DLD1 (cell line): ENCODE results near the gene PITHD1.
"Not testable (repeated sequence)": the region's sequence is repeated elsewhere in the genome, so short reads cannot be mapped to it uniquely, and the experiment has no call there.

Experiments used
- in situ Hi-C: cut with HindIII; loops from 2 replicates; pipeline ENCODE4 v1.10.0; 2017; ENCODE audit warnings: low sequenced_read_pairs

PITHD1 gene

DNA sequence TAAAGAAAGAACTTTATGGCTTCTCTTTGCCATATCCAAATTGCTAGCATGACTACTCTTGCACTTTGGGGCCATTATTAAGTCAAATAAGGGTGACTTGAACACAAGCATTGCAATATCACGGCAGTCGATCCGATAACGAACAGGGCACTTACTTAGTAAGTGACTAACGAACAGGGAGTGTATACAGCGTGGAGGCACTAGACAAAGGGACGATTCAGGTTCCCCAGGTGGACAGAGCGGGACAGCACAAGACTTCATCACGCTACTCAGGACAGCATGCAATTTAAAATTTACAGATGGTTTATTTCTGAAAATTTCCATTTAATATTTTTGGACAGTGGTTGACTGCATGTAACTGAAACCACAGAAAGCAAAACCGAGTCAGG, 5.4 kb upstream of the PITHD1 start:
- in situ Hi-C loops: no loop called here

DNA sequence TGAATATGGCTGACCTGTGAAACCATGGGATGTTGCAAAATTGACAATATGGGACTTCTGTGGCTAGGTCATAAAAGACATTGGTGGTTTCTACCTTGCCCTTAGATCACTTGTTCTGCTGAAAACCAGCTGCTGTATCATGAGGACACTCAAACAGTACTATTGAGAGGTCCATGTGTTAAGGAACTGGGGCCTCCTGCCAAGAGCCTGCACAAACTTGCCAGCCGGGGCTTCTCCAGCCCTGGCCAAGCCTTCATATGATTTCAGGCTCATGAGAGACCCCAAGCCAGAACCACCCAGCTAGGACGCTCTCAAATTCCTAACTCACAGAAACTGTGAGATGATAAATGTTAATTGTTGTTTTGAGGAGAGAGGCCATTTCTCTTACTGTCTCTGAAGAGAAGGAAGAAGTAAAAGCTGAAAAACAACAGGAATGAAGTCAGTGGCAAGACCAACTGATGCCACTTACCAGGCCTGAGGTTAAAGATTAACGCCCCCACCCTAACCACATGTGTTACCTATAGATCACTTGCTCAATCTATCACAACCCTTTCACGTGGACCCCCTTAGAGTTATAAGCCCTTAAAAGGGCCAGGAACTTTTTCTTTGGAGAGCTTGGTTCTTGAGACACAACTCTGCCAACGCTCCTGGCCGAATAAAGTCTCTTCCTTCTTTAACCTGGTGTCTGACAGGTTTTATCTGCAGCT, 3.9 kb upstream of the PITHD1 start:
- in situ Hi-C loops: no loop called here

DNA sequence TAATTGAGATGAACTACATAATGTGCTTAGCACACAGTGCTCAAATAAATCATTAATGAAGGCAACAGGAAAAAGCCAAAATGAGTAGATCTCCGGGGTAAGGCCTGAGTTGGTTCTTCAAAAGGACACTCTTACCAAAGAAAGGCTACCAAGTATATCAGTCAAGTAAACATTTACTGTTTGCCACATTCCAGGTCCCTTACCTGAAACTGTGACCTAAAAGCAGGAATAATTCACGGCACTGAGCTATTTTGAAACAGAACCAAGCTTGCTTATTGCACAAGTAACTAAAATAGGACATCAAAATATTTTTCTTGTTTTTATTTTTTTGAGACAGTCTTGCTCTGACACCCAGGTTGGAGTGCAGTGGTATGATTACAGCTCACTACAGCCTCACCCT, 2.0 kb upstream of the PITHD1 start:
- in situ Hi-C loops: no loop called here

DNA sequence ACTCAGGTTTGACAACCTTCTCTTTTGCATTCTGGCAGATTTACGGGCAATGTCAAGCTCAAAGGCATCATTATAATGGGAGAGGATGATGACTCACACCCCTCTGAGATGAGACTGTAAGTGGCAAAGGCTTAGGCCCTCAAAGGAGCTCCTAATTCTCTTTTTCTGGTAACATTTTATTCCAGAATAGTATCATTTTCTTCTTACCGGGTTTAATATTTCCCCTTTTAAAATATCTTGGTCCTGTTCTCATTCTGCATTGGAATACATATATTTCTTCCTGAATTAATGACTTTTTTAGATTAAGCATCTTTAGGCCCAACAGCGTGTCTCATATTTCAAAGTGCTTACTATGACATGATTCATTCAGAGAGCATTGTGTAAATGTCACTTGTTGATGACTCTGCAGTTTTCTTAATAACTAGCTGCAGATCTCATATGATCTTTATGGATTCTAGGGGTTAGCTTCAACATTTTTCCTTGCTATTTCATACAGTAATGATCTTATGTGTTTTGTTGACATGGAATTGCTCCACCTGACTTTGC, 1.7 kb downstream of the PITHD1 start:
- in situ Hi-C loops: no loop called here

DNA sequence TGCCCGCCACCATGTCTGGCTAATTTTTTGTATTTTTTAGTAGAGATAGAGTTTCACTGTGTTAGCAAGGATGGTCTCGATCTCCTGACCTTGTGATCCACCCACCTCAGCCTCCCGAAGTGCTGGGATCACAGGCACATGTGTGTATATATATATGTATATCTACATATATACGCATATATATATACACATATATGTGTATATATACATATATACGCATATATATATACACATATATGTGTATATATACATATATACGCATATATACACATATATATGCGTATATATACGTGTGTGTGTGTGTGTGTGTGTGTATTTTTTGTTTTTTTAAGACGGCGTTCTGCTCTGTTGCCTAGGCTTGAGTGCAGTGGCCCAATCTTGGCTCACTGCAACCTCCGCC, 4.9 kb downstream of the PITHD1 start:
- in situ Hi-C loops: not testable (repeated sequence)

DNA sequence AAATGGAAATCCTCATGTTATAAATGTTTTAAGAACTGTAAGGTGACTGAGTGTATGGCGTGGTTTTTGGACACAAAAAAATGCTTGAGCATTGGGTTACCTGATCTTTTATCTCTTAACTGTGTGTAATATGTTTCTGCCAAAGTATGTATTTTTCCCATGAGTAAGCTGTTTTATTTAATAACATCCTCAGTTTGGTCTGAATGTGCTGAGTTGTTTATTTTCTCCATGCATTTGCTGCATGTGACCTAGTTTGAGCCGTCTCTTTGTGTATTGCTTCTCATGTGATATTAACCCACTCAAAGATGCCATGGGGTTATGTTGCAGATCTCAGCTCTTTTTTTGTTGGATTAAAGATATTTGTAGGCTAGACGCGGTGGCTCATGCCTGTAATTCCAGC, 6.6 kb downstream of the PITHD1 start:
- in situ Hi-C loops: no loop called here

DNA sequence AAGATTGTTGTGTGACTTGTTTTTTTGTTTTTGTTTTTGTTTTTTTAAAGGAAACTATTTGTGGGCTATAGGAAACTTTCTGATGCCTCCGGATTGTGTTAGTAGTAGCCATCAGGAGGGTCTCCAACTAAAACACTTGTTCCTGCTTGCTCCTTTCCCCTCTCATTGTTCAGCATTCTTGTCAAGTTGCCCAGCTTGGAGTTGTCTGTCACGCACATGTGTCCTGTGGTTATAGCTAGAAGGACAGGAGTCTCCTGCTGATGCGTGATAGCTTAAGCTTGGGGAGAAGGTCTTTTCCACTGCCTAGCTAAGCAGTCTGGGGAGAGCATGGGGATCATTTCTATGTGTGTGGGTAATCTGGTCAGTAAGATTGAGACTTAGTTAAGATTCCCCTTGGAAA, 9.5 kb downstream of the PITHD1 start:
- in situ Hi-C loops: no loop called here

DNA sequence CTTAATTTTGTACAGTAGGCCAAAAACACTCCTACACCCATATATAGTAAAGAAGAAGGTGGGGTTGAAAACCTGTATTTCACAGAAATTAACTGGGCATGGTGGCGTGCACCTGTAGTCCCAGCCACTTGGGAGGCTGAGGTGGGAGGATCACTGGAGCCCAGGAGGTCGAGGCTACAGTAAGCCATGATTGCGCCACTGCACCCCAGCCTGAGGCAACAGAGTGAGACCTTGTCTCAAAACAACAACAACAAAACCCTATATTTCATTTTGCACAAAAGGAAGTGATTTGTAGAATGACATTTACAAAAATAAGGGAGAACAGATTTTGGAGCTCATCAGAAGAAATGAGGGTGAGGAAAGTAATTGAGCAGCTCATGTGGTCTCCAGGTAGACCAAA, 10.5 kb downstream of the PITHD1 start:
- in situ Hi-C loops: no loop called here

DNA sequence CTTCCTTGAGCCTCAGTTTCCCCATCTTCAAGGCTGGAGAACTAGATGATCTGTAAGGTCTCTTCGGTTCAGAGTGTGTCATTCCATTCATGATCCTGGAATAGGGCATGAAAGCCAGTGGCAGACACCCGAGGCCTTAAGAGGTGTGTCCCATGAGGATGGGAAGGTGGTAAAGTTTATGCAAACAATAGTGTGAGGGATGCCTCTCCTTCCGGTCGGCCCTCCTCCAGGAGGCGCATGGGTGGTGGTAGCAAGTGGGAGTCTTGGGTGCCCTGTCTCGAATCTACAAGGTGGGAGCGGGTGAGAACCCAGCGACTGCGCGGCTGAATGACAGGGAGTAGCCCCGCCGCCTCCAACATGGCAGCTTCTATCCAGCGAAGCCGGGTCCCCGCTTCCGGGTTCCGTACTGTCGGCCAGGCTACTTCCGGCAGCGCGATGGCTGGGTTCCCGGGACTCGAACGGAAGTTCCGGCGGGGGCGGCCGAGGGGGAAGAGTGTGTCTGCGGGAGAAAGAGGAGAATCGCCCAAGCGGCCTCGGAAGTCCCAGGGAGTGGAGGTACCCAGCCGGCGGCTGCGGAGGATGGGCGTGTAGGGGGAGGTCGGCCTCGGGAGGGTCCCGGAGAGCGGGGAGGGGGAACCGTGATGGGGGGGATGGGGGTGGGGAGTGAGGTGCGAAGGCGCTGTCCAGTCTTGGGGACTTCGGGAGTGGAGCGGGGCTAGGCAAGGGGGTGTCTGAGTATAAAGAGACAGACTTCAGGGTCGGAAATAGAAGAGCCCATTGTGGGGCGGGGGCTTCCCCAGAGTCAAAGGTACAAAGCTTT, 12.7 kb downstream of the PITHD1 start, which contains the start of gene LYPLA2:
TSS of gene LYPLA2 (plus strand) at position 450 of the 820 bp plus-strand sequence. CDS start 1,538 bp downstream, outside the sequence.
- in situ Hi-C loops: no loop called here

DNA sequence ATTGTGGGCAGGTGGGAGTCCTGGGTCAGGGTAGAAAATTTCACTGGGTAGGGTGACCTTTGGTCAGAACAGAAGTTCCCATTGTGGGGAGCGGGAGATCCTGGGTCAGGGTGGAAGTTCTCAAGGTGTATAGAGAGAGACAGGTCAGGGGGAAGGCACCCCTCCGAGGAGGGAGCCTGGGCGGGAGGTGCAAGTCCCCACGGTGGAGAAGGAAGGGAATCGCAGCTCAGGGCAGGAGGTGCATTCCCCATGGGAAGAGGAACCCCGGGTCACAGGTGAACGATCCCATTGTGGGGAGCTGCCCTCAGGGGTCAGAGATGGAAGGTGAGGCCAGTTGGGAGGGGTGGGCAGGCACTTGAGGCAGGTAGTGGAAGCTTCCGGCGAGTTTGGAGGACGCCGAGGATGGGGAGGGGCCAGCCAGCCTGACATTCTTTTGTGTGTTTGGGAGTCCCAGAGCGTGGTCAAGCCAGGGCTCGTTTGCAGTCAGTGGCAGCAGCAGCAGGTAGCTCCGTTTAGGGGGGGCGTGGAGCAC, 13.4 kb downstream of the PITHD1 start:
- in situ Hi-C loops: no loop called here

DNA sequence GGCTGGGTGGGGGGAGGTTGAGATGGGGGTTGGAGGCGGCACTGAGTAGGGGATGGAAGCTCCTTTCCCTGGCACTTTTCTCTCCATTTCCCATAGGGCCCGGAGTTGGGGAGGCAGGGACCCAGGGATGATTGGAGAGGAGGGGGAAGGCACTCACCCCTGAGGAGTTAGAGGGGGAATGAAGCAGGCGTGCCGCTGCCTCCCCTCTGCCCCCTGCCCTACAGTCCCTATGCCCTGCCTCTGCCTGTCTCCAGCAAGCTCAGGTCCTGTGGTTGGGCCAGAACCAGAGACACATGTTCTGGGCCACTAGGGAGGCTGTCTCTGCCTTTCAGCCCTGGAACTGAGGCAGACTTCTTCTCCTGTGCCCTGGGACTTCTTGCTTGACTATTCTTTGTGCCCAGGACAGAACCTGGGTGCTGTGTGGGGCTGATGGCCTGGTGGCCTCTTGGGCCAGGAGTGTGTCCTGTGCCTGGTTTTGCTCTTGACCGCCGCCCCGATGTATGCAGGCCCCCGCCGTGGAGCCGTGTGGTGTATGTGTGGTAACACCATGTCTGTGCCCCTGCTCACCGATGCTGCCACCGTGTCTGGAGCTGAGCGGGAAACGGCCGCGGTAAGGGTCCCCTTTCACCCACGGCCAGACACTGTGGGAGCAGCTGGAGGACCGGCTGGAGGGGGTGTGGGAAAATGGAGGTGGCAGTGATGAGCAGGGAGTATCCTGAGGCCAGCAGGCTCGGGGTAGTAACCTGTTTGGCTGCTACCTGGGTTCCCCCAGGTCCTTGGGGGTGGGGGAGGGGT, 14.1 kb downstream of the PITHD1 start:
- in situ Hi-C loops: no loop called here

DNA sequence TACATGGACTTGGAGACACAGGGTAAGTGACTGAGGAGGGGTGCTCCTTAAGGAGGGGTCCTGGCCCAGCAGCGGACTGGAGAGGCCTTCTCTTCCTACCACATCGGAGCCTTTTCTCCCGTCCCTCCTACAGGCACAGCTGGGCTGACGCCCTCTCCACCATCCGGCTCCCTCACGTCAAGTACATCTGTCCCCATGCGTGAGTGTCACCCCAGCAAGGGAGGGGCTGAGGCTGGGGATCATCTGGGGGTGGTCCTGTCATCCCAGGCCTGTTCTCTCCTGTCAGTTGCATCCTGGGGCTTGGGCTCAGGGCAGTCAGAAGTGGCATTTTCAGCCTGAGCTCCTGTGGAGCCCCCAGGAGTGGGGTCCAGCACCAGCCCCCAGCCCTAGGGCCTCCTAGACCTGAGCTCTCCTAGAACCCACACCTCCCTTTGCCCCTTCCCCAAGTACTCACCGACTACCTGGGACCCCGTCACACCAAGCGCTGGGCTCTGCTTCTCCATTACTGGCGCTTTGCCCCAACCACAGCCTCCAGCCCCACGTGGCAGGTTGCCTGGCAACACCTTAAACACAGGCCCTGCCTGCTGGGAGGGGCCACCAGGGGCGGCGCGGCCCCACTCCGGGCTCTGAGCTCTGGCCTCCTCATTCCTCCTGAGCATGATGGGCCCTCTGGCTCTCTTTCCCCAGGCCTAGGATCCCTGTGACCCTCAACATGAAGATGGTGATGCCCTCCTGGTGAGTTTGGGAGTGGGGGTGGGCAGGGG, 15.0 kb downstream of the PITHD1 start:
- in situ Hi-C loops: no loop called here

DNA sequence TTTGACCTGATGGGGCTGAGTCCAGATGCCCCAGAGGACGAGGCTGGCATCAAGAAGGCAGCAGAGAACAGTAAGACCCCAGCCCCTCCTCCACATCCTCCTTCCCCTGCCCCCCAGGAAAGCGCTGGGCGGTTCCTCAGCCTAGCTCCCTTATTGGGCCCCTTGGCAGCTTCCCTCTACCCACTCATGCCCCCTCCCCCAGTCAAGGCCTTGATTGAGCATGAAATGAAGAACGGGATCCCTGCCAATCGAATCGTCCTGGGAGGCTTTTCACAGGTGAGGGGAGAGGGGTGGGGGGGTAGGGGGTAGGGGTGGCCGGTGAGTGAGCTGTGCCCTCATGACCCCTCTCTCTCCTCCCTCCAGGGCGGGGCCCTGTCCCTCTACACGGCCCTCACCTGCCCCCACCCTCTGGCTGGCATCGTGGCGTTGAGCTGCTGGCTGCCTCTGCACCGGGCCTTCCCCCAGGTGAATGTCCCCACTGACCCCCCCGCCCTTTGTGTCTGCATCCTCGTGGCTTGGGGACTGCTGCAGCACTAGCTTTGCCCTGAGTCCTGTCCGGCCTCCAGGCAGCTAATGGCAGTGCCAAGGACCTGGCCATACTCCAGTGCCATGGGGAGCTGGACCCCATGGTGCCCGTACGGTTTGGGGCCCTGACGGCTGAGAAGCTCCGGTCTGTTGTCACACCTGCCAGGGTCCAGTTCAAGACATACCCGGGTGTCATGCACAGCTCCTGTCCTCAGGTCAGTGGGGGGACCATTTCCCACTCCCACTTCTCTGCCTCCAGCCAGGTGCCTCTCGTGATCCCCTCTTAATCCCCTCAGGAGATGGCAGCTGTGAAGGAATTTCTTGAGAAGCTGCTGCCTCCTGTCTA, 15.9 kb downstream of the PITHD1 start:
- in situ Hi-C loops: no loop called here

DNA sequence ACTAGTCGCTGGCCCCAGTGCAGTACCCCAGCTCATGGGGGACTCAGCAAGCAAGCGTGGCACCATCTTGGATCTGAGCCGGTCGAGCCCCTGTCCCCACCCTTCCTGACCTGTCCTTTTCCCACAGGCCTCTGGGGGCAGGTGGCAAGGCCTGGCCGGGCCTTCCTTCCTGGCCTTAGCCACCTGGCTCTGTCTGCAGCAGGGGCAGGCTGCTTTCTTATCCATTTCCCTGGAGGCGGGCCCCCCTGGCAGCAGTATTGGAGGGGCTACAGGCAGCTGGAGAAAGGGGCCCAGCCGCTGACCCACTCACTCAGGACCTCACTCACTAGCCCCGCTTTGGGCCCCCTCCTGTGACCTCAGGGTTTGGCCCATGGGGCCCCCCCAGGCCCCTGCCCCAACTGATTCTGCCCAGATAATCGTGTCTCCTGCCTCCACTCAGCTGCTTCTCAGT, 16.5 kb downstream of the PITHD1 start:
- in situ Hi-C loops: not testable (repeated sequence)

DNA sequence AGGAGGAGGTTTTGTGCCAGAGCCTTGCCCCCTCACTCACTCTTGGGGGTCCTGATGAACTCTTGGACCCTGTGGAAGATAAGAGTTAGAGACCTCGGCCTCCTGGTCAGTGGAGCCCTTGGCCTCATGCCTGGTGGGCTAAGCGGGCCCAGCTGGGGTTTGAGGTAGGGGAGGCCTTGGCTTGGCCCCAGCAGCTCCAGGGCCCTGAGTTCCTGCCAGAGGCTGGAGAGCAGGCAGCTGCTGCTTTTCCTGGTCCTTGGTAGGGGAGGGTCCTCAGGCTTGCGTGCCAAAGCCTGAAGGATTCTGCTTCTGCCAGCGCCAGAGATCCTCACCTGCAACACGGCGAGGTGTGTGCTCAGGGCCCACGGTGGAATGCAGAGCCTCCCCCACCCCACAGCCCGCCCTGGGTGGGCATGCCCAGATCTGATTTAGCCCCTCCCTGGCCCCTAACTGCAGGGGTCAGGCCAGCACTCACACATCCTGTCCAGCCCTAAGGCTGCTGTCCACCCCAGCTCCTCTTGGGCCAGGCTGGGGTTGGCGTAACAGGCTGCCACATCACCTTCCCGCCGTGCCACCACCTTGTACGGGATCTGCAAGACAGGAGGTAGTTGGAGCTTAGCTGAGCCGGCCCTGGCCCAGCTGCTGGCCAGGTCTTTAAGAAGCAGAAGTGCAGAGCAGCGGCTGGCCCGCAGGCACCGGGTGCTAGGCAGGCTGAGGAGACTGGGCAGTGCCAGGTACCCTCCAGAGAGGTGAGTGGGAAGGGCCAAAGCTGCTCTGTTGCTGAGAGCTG, 17.7 kb downstream of the PITHD1 start:
- in situ Hi-C loops: no loop called here

DNA sequence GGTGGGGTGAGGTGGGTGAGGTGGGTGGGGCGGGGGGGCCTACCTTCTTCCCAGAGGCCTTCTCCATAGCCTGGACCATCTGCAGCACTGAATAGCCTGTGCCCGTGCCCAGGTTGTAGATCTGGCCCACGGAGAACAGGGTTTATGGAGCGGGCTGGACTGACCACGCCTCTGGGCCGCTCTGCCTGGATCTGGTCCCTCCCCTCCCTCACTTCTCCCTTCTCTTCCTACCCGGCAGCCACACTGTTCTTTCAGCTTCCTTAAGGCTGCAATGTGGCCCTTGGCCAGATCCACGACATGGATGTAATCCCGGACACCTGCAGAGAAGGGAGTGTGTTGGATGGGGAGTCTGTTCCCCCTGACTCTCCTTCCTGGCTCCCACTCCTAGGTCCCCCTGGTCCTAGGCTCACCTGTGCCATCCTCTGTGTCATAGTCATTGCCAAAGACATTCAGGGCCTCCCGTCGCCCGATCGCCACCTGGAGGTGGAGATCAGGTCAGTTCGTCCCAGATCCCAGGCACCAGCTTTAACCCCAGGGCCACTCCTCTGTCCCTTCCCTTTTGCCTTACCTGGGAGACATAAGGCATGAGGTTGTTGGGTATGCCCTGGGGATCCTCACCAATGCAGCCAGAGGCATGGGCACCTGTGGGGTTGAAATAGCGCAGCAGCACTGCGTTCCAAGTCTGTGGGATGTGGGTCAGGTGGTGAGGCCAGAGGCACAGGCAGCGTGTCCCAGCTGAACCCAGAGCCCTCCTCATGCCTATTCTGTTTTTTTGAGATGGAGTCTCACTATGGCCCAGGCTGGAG, 18.5 kb downstream of the PITHD1 start:
- in situ Hi-C loops: no loop called here
